Lower leg skin (tissue), 4 donors: ENCODE measurements around the gene OTUB1. TPM values are rescaled to one million over a fixed set of nuclear protein-coding genes. Genes with fewer than 3 reads are reported as not detected.

Experiments used
- DNase-seq, 2 donors: peaks; one replicate each; pipeline ENCODE4 v3.0.0-alpha.2; 2019; ENCODE audit warnings: low spot score in 2 of 2
- H3K4me3 ChIP-seq: fragments of 200-600 bp; sonication (generic); 2 replicates; pipeline ENCODE4 v1.5.1; 2017; ENCODE audit warnings: mild to moderate bottlenecking, low read depth; ENCODE audit not compliant: poor library complexity, severe bottlenecking
- POLR2A ChIP-seq, 2 donors: fragments of 450-650 bp; IDR thresholded peaks; one replicate each; pipeline ENCODE4 v1.6.1; 2016 to 2017; ENCODE audit warnings: antibody characterized with exemption in 2 of 2, mild to moderate bottlenecking in 1 of 2, moderate library complexity in 1 of 2
- WGBS, 2 donors: methylation state at CpG; one replicate each; pipeline ENCODE4 v1.1.5; 2018; 5-methylcytosine and 5-hydroxymethylcytosine counted together
- intact Hi-C: fragments of 100-400 bp; cut with DNase I; formaldehyde crosslinking; loops from one replicate; pipeline ENCODE4 v1.15.0; 2023; ENCODE audit warnings: low total_unique reads
- total RNA-seq, 4 donors: library from RNA; depleted of rRNA; stranded (reverse); fragments of >200 nt; gene quantifications; one replicate each; pipeline ENCODE4 v1.1.0, GENCODE V29; 2016
- TF ChIP-seq, protein P1 (sequence below), 3 donors: fragments of 450-650 bp; IDR thresholded peaks; one replicate each; pipeline ENCODE4 v1.5.1; 2016; ENCODE audit warnings: antibody characterized with exemption in 3 of 3, mild to moderate bottlenecking in 3 of 3, moderate library complexity in 2 of 3

The OTUB1 gene
- total RNA-seq, 4 donors from 2014 or later: 48.8 to 94.8 (median 81.7) TPM

DNA sequence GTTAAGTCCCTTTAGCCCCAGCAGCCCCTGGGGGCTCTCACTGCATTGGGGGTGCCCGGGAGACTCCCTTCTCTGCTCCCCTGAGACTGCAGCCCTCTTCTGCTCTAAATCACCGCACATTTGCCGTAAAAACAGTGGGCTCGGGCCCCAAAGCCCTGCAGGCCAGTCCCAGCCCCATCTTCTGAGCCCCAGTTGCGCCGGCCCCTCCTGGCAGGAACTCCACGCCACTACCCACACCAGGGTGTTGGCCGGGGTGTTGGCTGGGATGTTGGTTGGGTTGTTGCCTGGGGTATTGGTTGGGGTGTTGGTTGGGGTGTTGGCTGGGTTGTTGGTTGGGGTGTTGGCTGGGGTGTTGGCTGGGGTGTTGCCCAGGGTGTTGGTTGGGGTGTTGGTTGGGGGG lies 23.5 kb downstream of the OTUB1 start:
- no peak for TF ChIP-seq POLR2A (IDR thresholded peaks at IDR 0.05)
- TF ChIP-seq, protein P1, sequence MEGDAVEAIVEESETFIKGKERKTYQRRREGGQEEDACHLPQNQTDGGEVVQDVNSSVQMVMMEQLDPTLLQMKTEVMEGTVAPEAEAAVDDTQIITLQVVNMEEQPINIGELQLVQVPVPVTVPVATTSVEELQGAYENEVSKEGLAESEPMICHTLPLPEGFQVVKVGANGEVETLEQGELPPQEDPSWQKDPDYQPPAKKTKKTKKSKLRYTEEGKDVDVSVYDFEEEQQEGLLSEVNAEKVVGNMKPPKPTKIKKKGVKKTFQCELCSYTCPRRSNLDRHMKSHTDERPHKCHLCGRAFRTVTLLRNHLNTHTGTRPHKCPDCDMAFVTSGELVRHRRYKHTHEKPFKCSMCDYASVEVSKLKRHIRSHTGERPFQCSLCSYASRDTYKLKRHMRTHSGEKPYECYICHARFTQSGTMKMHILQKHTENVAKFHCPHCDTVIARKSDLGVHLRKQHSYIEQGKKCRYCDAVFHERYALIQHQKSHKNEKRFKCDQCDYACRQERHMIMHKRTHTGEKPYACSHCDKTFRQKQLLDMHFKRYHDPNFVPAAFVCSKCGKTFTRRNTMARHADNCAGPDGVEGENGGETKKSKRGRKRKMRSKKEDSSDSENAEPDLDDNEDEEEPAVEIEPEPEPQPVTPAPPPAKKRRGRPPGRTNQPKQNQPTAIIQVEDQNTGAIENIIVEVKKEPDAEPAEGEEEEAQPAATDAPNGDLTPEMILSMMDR (IDR thresholded peaks at IDR 0.05): no peak
- H3K4me3 ChIP-seq: no peak overlapping the region
- 86 to 91% methylated on average over 8 of the region's 8 CpGs for WGBS, 2 donors
- intact Hi-C loops: no loop called here
- no peak for DNase-seq

DNA sequence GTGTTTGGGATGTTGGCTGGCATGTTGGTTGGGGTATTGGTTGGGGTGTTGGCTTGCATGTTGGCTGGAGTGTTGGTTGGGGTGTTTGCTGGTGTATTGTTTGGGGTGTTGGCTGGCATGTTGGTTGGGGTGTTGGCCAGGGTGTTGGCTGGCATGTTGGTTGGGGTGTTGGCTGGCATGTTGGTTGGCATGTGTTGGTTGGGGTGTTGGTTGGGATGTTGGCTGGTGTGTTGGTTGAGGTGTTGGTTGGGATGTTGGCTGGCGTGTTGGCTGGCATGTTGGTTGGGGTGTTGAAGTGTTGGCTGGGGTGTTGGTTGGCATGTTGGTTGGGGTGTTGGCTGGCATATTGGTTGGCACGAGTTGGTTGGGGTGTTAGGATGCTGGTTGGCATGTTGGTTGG lies 24.5 kb downstream of the OTUB1 start:
- intact Hi-C loops: no loop called here
- DNase-seq: no peak
- 64 to 81% methylated on average over 2 of the region's 2 CpGs for WGBS, 2 donors
- H3K4me3 ChIP-seq: no peak overlapping the region
- TF ChIP-seq POLR2A (IDR thresholded peaks at IDR 0.05): no peak
- TF ChIP-seq, protein P1 (IDR thresholded peaks at IDR 0.05): no peak

DNA sequence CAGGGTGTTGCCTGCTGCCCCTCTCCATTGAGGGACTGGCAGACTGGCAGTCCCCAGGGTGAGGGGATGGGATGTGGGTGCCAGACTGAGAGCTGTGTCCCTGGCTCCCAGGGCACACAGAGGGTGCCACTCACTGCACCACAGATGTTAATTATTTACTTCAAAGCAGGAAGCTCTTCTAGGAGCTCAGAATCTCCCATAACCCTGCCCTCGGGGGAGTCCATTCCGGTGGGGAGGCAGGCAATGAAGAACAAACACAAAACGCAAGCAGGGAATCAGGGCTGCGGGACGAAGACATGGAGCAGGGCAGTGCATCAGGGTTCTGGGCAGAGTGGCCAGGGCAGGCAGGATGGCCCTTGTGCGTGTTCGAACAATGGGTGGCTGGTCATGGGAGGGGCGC lies 25.1 kb downstream of the OTUB1 start:
- no peak for TF ChIP-seq POLR2A (IDR thresholded peaks at IDR 0.05)
- TF ChIP-seq, protein P1 (IDR thresholded peaks at IDR 0.05): no peak
- intact Hi-C loops: no loop called here
- WGBS, 2 donors: 87 to 90% methylated on average over 8 of the region's 8 CpGs
- no peak overlapping the region for H3K4me3 ChIP-seq
- DNase-seq: no peak

DNA sequence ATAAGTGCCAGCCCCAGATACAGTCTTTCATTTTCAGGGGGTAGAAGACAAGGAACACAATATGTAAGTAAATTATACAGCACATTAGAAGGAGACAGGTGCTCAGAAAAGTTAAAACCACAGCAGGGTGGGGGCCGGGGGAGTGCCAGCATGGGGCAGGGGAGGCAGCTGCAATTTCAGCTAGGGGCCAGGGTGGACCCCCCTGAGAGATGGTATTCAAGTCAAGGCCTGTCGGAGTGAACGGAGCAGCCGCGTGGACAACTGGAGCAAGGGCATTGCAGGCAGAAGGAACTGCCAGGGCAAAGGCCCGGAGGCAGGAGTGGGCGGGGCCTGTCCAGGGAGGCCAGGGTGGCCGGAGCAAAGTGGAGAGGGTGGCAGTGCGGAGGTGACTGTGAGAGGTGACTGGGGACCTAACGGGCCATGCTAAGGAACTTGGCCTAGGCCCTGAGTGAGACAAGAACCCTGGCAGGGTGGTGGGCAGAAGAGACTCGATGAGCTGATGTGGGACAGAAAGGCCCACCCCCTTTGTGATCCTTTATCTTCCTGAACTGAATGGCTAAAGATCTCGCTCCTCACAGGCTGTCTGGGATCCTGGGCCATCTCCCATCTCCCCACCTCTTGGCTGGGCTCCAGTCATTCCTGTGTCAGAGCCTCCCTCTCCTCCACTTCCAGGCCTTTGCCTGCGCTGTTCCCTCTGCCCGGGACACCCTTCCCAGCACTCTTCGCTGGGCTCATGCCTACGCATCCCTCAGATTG lies 27.1 kb downstream of the OTUB1 start:
- 83 to 86% methylated on average over 16 of the region's 16 CpGs for WGBS, 2 donors
- intact Hi-C loops: no loop called here
- DNase-seq: no peak
- no peak overlapping the region for H3K4me3 ChIP-seq
- TF ChIP-seq POLR2A (IDR thresholded peaks at IDR 0.05): no peak
- TF ChIP-seq, protein P1 (IDR thresholded peaks at IDR 0.05): no peak

DNA sequence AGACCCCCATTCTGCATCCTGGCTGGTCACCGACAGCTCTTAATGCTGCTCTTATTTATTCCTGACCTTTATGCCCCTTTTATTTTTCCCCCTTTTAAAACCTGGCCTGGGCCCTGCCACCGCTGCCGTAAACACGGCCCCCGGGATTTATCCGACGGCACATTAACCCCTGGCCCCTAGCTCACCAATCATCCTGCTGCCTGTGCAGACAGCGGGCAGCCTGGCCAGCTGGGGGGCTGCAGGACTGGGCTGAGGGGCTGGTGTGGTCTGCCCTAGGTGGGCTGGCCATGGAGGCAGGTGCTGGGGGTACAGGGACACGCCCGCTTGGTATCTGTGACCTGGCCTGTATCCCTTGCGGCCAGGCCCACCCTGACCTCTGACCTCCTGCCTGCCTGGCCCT lies 28.1 kb downstream of the OTUB1 start:
- WGBS, 2 donors: 92 to 95% methylated on average over 11 of the region's 11 CpGs
- DNase-seq: no peak
- intact Hi-C loops: no loop called here
- no peak for TF ChIP-seq POLR2A (IDR thresholded peaks at IDR 0.05)
- TF ChIP-seq, protein P1 (IDR thresholded peaks at IDR 0.05): no peak
- no peak overlapping the region for H3K4me3 ChIP-seq

DNA sequence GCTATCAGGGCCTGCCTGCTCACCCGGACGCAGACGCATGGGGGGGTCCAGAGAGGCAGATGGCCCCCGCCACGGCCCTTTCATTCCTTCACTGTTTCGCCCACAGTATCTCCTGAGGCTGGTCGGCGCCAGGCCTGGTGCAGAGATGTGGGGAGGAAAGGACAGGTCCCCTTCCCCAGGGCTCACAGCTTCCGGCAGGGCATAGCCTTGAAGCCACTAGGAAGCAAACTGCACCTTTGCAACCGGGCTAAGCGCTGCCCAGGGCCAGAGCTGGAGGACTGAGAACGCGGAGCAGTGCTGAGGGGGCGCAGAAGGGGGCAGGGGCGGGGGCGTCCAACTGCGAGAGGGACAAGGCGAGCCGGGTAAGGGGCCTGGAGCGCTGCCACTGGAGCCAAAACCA lies 29.3 kb downstream of the OTUB1 start:
- intact Hi-C loops: no loop called here
- H3K4me3 ChIP-seq: no peak overlapping the region
- TF ChIP-seq POLR2A (IDR thresholded peaks at IDR 0.05): no peak
- TF ChIP-seq, protein P1 (IDR thresholded peaks at IDR 0.05): no peak
- WGBS, 2 donors: 87 to 89% methylated on average over 20 of the region's 20 CpGs
- no peak for DNase-seq
